Measurements from ENCODE around the gene TMOD3.

DNA sequence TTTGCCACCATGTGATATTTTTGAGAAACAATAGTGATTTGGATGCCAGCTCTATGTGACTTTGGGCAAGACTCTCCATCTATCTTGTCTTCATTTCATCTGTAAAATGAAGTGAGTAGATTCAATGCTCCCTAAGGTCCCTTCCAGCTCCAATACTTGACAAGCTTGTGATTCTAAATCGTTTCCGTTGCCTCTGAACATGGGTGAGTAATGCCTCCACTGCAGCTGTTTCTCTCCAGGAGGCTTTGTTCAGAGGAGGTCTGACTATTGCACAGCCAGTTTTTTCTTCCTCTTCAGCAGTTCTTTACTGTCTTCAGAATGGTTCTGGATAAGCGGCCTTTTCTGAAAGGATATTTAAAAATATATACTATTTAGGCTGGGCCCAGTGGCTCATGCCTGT lies 14.8 kb upstream of the TMOD3 start:
- TF ChIP-seq, protein P1, sequence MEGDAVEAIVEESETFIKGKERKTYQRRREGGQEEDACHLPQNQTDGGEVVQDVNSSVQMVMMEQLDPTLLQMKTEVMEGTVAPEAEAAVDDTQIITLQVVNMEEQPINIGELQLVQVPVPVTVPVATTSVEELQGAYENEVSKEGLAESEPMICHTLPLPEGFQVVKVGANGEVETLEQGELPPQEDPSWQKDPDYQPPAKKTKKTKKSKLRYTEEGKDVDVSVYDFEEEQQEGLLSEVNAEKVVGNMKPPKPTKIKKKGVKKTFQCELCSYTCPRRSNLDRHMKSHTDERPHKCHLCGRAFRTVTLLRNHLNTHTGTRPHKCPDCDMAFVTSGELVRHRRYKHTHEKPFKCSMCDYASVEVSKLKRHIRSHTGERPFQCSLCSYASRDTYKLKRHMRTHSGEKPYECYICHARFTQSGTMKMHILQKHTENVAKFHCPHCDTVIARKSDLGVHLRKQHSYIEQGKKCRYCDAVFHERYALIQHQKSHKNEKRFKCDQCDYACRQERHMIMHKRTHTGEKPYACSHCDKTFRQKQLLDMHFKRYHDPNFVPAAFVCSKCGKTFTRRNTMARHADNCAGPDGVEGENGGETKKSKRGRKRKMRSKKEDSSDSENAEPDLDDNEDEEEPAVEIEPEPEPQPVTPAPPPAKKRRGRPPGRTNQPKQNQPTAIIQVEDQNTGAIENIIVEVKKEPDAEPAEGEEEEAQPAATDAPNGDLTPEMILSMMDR (tag by site-specific recombination; IDR thresholded peaks at IDR 0.05), result no peak
- no peak for TF ChIP-seq ZNF571 (tag by site-specific recombination; IDR thresholded peaks at IDR 0.05)
- TF ChIP-seq KLF8 (tag by site-specific recombination; IDR thresholded peaks at IDR 0.05), result no peak
- TF ChIP-seq SETDB1 (IDR thresholded peaks at IDR 0.05; ENCODE audit: insufficient read length, low read length), result no peak
- TF ChIP-seq, protein P2, sequence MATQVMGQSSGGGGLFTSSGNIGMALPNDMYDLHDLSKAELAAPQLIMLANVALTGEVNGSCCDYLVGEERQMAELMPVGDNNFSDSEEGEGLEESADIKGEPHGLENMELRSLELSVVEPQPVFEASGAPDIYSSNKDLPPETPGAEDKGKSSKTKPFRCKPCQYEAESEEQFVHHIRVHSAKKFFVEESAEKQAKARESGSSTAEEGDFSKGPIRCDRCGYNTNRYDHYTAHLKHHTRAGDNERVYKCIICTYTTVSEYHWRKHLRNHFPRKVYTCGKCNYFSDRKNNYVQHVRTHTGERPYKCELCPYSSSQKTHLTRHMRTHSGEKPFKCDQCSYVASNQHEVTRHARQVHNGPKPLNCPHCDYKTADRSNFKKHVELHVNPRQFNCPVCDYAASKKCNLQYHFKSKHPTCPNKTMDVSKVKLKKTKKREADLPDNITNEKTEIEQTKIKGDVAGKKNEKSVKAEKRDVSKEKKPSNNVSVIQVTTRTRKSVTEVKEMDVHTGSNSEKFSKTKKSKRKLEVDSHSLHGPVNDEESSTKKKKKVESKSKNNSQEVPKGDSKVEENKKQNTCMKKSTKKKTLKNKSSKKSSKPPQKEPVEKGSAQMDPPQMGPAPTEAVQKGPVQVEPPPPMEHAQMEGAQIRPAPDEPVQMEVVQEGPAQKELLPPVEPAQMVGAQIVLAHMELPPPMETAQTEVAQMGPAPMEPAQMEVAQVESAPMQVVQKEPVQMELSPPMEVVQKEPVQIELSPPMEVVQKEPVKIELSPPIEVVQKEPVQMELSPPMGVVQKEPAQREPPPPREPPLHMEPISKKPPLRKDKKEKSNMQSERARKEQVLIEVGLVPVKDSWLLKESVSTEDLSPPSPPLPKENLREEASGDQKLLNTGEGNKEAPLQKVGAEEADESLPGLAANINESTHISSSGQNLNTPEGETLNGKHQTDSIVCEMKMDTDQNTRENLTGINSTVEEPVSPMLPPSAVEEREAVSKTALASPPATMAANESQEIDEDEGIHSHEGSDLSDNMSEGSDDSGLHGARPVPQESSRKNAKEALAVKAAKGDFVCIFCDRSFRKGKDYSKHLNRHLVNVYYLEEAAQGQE (tag by site-specific recombination; IDR thresholded peaks at IDR 0.05), result no peak
- TF ChIP-seq ZNF112 (tag by site-specific recombination; IDR thresholded peaks at IDR 0.05), result no peak
- TF ChIP-seq, protein P3, sequence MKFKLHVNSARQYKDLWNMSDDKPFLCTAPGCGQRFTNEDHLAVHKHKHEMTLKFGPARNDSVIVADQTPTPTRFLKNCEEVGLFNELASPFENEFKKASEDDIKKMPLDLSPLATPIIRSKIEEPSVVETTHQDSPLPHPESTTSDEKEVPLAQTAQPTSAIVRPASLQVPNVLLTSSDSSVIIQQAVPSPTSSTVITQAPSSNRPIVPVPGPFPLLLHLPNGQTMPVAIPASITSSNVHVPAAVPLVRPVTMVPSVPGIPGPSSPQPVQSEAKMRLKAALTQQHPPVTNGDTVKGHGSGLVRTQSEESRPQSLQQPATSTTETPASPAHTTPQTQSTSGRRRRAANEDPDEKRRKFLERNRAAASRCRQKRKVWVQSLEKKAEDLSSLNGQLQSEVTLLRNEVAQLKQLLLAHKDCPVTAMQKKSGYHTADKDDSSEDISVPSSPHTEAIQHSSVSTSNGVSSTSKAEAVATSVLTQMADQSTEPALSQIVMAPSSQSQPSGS (tag by site-specific recombination; IDR thresholded peaks at IDR 0.05; ENCODE audit: low read depth), result no peak
- no peak for TF ChIP-seq ZNF335 (tag by site-specific recombination; conservative IDR thresholded peaks at IDR 0.05)
- TF ChIP-seq ZNF701 (tag by site-specific recombination; IDR thresholded peaks at IDR 0.05), result no peak

Data from HEK293 (cell line).